HepG2 (cell line): ENCODE data around the gene SVBP. TPM values are rescaled to one million over a fixed set of nuclear protein-coding genes. Genes with fewer than 3 reads are reported as not detected.

Source experiments
- ATM ChIP-seq: fragments of 450-650 bp; IDR thresholded peaks from 2 replicates; pipeline ENCODE4 v1.7.1; 2017; ENCODE audit warnings: mild to moderate bottlenecking, borderline replicate concordance
- ELF3 ChIP-seq: IDR thresholded peaks from 2 replicates; pipeline ENCODE4 v1.6.1; 2016; ENCODE audit warnings: missing genetic modification reagents, missing compliant biosample characterization
- KDM2A ChIP-seq: sonication (generic); formaldehyde crosslinking; IDR thresholded peaks from 2 replicates; pipeline ENCODE4 v1.4.0; 2020; ENCODE audit warnings: low read depth, missing genetic modification reagents, borderline replicate concordance
- KDM5B ChIP-seq: sonication (generic); formaldehyde crosslinking; IDR thresholded peaks from 2 replicates; pipeline ENCODE4 v1.4.0; 2020; ENCODE audit warnings: missing genetic modification reagents, mild to moderate bottlenecking, borderline replicate concordance
- NFYB ChIP-seq: sonication (generic); formaldehyde crosslinking; IDR thresholded peaks from 2 replicates; pipeline ENCODE4 v1.4.0; 2020; ENCODE audit warnings: missing genetic modification reagents
- POLR2G ChIP-seq: fragments of 200-400 bp; formaldehyde crosslinking; IDR thresholded peaks from 2 replicates; pipeline ENCODE4 v1.6.1; 2018; ENCODE audit warnings: mild to moderate bottlenecking, low read depth, low read length, moderate library complexity
- PTBP1 ChIP-seq: fragments of 200-400 bp; formaldehyde crosslinking; IDR thresholded peaks from 2 replicates; pipeline ENCODE4 v1.6.1; 2018; ENCODE audit warnings: low read length, low read depth; ENCODE audit not compliant: poor library complexity, severe bottlenecking
- UBTF ChIP-seq: sonication (generic); formaldehyde crosslinking; IDR thresholded peaks from 2 replicates; pipeline ENCODE4 v1.4.0; 2020; ENCODE audit warnings: mild to moderate bottlenecking, missing genetic modification reagents
- ZBTB25 ChIP-seq: IDR thresholded peaks from 2 replicates; pipeline ENCODE4 v1.6.1; 2018; ENCODE audit warnings: missing genetic modification reagents
- ZBTB7A ChIP-seq: sonication (generic); formaldehyde crosslinking; IDR thresholded peaks from 2 replicates; pipeline ENCODE4 v1.8.0; 2022; ENCODE audit warnings: mild to moderate bottlenecking, missing genetic modification reagents
- ZNF251 ChIP-seq: sonication (generic); formaldehyde crosslinking; IDR thresholded peaks from 2 replicates; pipeline ENCODE4 v1.9.0; 2021; ENCODE audit warnings: mild to moderate bottlenecking, missing genetic modification reagents
- ZNF263 ChIP-seq: sonication (generic); formaldehyde crosslinking; IDR thresholded peaks from 2 replicates; pipeline ENCODE4 v1.4.0; 2020; ENCODE audit warnings: missing genetic modification reagents
- ZNF512B ChIP-seq: sonication (generic); formaldehyde crosslinking; IDR thresholded peaks from 2 replicates; pipeline ENCODE4 v1.5.1; 2020; ENCODE audit warnings: missing genetic modification reagents, mild to moderate bottlenecking, borderline replicate concordance
- ZNF564 ChIP-seq: sonication (generic); formaldehyde crosslinking; IDR thresholded peaks from 2 replicates; pipeline ENCODE4 v1.8.1; 2023; ENCODE audit warnings: mild to moderate bottlenecking, missing genetic modification reagents
- ZNF646 ChIP-seq: sonication (generic); formaldehyde crosslinking; IDR thresholded peaks from 2 replicates; pipeline ENCODE4 v1.9.0; 2021; ENCODE audit warnings: mild to moderate bottlenecking, missing genetic modification reagents
- polyA plus RNA-seq, 8 experiments: library from polyadenylated mRNA; depleted of rRNA in 3 of 8; stranded (reverse) in 7 of 8; unstranded in 1 of 8; fragments of >200 nt; fragmentation: Illumina TruSeq in 4 of 8; extraction: Trizol in 4 of 8; gene quantifications; 2 replicates each; pipeline versions ENCODE4 v1.2.1 to v1.2.3, GENCODE V29; 2011 to 2016; ENCODE audit warnings: low read depth in 4 of 8, missing spikeins in 1 of 8, mixed read lengths in 1 of 8; ENCODE audit not compliant: insufficient read depth in 1 of 8
- total RNA-seq, 5 experiments: library from RNA; depleted of rRNA; stranded (reverse); fragments of >200 nt; fragmentation: Illumina TruSeq; extraction: Trizol; gene quantifications; 2 replicates each; pipeline ENCODE4 v1.2.3, GENCODE V29; 2016; ENCODE audit warnings: low read depth in 1 of 5

The SVBP gene
- total and polyA plus RNA-seq, 2 of the 13 experiments (the other 11 are each of a cell fraction or from before 2014, with no cell fraction given): 28.8 to 48.2 TPM

GRCh38 chr1:42766741-42767509, 50.3 kb downstream of the SVBP start, which contains the start of the genes C1orf50 and P3H1 (continued):
- no peak for TF ChIP-seq PTBP1
- peak; percentile 29; the same call in 1 of the 2 replicates for TF ChIP-seq ZNF263 (CRISPR knock-in tag)
- peak; percentile 25; the same call in 1 of the 2 replicates for TF ChIP-seq ZNF251 (CRISPR knock-in tag)
- peak; percentile 36; the same call in 1 of the 2 replicates for TF ChIP-seq ZNF564 (CRISPR knock-in tag)
- no peak for TF ChIP-seq ZNF646 (CRISPR knock-in tag)
- TF ChIP-seq ZBTB7A (CRISPR knock-in tag): peak; percentile 50; the same call in 1 of the 2 replicates
- peak; percentile 55; the same call in 1 of the 2 replicates for TF ChIP-seq ELF3 (CRISPR knock-in tag)
- TF ChIP-seq ATM: no peak
- peak; percentile 81 for TF ChIP-seq UBTF (CRISPR knock-in tag)
- no peak for TF ChIP-seq ZNF512B (CRISPR knock-in tag)
- TF ChIP-seq ZBTB25 (CRISPR knock-in tag): no peak
- TF ChIP-seq KDM2A (CRISPR knock-in tag): peak; percentile 84
- TF ChIP-seq NFYB (CRISPR knock-in tag): peak; percentile 66
- TF ChIP-seq KDM5B (CRISPR knock-in tag): peak; percentile 67; the same call in 1 of the 2 replicates
- TF ChIP-seq POLR2G: peak; percentile 96
